Measurements from ENCODE around the gene UROC1.

Gene UROC1

DNA sequence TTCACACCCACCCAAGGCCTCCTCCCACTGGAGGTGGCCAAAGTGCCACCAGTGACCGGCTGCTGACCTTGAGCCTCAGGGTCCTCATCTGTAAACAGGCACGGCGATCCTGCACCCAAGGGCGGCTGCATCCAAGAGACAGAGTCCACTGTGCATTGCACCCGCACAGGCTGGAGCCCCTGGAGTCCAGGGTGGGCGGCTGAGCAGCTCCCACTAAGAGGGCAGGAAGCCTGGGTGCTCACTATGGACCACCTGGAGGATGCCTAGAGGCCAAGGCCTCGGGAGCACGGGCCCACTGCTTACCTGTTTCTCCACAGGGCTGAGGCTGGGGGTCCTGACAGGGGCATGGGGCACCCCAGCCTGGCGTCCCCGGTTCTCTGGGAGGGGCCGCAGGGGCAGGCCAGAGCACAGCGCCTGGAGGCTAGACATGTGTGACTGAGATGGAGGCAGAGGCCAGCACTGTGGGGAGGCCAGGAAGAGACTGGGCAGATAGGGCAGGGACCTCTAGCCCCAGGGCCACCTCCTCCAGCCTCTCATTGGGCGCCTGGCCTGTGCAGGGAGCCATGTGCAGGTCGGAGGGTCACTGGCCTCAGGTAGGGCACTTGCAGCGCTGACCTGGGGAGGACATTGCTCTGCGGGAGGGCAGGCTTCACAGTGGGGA lies at the start of gene UROC1:
TSS of gene UROC1 (minus strand) at position 483 of the 661 bp plus-strand sequence. CDS start at position 429, 54 bp downstream.
- DNase-seq (ENCODE audit: low spot score): no peak

DNA sequence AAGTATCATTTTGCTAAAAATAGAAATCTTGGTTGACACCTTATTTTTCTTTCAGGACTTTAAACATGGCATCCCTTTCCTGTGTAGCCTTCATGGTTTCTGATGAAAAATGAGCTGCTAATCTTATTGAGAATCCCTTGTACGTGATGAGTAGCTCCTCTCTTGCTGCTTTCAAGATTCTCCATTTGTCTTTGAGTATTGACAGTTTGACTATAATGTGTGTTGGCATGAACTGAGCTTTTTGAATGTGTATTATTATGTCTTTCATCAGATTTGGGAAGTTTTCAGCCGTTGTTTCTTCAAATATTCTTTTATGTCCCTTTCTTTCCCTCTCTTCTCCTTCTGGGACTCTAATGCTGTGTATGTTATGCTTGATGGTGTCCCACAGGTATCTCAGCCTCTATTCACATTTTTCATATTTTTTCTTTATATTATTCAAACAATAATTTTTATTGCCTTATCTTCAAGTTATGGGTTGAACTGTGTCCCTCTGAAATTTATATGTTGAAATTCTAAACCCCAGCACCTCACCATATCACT lies 45.2 kb upstream of the UROC1 start:
- DNase-seq (ENCODE audit: low spot score): no peak

DNA sequence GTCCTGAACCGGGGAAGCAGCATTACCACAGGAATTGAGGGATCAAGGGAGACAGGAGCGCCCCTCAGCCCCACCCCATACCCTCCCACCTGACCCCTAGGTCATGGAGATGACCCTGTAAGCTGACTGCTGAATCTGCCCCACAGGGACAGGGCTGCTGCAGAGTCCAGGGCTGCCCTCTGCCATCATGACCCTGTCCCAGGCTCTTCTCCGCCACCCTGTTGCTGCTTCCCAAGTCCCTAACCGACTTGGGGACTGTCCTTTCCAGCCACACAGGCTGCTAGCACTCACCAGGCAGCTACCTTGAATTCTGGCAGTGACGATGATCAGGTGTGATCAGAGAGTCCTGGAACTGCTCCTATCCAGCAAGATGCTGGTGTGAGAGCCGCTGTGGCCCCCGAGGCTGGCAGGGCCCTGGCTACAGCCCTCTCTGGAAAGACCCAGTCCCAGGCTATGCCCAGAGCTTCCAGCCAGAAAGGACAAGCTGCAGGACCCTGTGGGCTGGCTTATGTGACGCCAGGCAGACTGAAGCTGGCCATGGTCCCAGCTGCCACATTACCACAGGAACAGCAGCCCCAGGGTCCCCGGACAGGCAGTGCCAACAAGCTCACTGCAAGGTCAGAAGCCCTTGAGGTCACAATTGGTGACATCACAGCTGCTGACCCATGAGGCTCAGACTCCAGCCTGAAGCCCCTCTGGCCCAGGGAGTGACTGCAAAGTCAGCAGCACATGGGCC lies 40.9 kb upstream of the UROC1 start, which contains the start of gene C3orf22:
TSS of gene C3orf22 (minus strand) at position 597 of the 736 bp plus-strand sequence. CDS start 5,542 bp downstream, outside the sequence.
- no peak for DNase-seq (ENCODE audit: low spot score)

- DNase-seq (ENCODE audit: low spot score): no peak
These were observed 40.2 kb upstream of the UROC1 start for GRCh38 chr3:126557761-126558160.

DNA sequence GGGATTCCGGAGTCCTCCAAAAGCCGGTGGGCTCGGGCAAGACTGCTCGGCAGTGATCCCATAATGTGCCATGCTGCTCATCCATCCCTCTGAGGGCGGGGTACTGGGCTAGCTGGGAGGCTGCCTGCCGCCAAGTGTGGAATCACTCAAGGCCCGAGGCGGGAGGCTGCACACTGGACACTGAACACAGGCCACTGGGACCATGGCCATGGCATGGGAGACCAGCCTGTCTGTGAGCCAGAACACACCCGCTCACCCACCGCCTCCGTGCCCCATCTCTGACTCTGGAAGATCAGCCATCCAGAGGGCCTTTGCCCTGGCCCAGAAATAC lies 39.8 kb upstream of the UROC1 start:
- DNase-seq (ENCODE audit: low spot score): no peak

GRCh38 chr3:126556637-126557414 lies 39.3 kb upstream of the UROC1 start:
- DNase-seq (ENCODE audit: low spot score): no peak

GRCh38 chr3:126555795-126556636 lies 38.4 kb upstream of the UROC1 start:
- no peak for DNase-seq (ENCODE audit: low spot score)

DNA sequence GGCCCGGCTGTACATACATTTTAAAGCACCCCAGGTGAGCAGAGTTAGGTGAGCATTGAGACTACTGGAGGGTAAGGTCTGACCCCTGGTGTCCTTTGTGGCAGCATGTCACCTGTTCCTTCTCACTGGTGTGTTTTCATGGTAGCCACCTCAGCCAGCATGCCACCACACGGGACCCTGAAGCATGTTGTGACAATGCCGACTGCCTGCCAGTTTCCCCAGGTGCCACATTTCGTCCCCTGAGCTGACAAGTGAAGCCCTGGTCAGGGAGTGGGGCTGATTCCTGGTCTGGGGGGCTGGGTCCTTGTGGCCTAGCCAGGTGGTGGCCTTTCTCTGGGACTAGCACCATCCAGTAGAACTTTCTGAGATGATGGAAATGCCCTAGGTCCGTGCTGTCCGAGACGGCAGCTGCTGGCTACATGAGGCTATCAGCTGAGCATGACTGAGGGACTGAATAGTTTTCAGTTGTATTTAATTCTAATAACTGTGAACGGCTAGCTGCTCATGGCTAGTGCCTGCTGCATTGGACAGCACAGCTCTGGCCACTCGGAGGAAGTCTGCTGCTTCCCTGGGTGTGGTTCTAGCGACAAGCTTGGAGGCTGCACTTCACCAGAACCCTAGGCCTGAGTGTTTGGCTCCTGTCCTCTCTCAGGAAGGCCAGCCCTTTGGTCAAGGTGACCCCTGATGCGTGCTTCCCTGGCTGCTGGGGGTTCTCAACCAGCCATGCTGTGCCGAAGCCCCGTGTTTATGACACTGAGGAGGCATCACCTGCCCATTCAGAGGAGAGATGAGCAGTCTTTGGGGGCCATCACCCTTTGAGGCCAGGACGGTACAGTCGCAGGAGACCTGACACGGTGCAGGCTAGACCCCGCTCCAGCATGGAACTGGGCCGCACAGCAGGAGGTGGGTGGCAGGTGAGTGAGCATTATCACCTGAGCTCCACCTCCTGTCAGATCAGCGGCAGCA lies 37.3 kb upstream of the UROC1 start:
- DNase-seq (ENCODE audit: low spot score): no peak

- no peak for DNase-seq (ENCODE audit: low spot score)
These were observed 35.9 kb upstream of the UROC1 start for GRCh38 chr3:126553284-126554084.

DNA sequence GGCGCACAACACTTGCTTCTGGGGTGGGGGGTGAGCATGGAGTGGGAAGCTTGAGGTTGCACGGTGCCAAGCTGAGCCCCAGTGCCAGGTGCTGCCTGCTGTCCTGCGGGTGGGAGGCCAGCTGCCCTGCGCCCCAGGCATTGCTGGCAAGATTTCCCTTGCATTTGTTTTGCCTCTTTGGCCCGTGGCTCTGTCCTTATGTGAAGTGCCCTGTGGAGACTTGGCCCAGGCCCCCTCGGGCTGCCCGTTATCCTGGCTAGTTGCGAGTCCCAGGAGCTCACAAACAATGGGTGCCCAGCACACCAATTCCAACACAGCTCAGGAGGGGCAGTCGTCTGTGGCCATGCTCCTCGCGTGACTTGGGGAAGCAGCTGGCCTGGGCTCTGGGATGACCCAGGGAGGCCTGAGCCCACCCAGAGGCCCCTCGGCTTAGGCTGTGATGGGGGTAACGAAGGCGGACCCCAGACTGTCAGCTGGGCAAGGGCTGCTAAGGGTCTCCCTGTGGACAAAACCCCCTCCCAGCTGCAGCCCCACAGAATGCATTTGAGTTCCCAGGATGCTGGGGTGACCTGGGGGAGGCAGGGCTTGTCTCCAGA lies 35.2 kb upstream of the UROC1 start:
- DNase-seq (ENCODE audit: low spot score): no peak

- DNase-seq (ENCODE audit: low spot score): no peak
These were observed 34.5 kb upstream of the UROC1 start for GRCh38 chr3:126551839-126552687.

DNA sequence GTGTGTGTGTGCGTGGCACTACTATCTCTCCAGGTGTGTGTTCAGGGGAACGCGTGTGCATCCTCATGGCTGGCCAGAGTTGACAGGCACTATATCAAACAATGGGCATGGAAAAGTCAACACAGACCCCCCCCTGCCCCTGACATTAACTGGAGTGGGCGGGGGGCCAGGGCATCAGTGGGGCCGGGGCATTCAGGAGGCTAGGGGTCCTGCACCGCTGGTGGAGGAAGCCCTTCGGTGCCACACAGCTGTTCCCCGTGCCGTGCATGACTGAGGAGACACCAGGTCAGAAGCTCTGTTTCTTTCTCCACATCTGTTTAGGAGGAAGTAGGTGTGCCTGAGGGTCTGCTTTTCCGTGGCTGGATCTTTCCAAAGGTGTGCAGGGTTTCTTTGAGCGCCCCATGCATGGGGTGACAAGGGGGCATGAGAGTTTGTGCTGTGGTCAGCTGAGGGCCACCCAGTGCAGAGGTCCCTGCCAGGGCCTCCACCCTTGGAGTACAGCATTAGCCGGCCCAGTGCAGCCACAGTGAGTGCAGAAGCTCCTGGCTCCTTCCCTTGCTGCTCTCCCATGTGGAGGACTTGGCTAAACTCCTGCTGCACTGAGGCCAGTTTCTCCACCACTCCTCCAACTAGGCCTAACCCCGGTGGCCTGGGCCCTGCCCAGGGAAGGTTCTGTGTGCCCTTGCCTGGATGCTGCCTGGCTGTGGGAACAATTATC lies 33.7 kb upstream of the UROC1 start:
- no peak for DNase-seq (ENCODE audit: low spot score)

DNA sequence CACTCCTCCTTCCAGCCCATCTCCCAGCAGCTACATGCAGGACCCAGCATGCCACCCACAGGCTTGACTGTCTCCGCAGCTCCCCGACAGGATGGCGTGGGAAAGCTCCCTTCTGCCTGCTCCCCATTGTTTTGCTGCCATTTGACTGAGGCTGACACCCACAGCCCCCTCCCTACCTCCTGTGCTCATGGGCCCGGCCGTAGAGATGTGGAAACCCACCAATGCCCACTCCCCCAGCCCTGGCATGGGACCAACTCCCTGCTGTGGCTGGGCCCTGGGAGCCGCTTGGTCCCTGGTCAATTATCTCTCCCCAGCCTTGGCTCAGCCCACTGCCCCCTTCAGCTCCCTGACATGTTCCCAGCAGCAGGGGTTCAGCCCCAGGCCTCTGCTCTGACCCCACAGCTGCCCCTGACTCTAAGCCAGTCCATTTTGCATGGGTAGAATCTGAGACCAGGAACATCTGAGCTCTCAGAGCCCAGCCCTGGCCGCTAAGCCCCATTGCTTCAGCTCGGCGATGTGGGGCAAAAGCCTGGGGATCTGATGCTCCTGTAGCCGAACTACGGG lies 33.0 kb upstream of the UROC1 start:
- no peak for DNase-seq (ENCODE audit: low spot score)

GRCh38 chr3:126549861-126550487 lies 32.4 kb upstream of the UROC1 start:
- no peak for DNase-seq (ENCODE audit: low spot score)

- no peak for DNase-seq (ENCODE audit: low spot score)
These were observed 31.2 kb upstream of the UROC1 start for GRCh38 chr3:126548556-126549466.

DNA sequence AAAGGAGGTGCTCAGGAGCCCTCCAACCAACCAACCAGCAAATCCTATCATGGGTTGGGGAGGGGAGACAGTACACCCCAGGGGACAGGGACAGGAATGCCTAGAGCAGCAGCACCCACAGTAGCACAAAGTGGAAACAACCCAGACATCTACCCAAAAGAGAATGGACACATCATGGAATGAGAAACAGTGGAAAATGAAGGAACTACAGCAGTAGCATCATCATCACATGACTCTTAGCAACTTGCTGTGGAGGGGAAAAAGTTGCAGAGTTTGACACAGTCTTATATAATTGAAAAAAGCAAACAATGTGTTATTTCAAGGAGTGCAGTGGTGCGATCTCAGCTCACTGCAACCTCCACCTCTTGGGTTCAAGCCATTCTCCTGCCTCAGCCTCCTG lies 30.1 kb upstream of the UROC1 start:
- no peak for DNase-seq (ENCODE audit: low spot score)
